Activated naive CD8-positive, alpha-beta T cell treated with anti-CD3 and anti-CD28 coated beads, Interleukin-2, amount 50 U/mL, for 16 hours (primary cell): ENCODE results near the gene KIAA0319L.

ENCODE experiments used
- DNase-seq: peaks from one replicate; pipeline ENCODE4 v3.0.0-alpha.2; 2020; ENCODE audit warnings: low read depth, low spot score

KIAA0319L gene

DNA sequence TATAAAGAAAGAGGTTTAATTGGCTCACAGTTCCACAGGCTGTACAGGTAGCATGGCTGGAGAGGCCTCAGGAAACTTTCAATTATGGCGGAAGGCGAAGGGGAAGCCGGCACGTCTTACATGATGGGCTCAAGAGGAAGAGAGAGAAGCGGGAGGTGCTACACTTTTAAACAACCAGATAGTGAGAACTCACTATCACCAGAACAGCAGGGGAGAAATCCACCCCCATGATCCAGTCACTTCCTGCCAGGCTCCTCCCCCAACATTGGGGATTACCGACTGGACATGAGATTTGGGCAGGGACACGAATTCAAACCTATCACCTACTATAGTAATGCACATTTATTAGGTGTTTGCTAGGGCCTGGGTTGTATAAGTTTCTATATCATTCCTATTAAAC is 170.9 kb downstream of the KIAA0319L start:
- DNase-seq = no peak
